Endodermal cell (in vitro differentiated cells): ENCODE measurements around the gene PIAS1. TPM values are rescaled to one million over a fixed set of nuclear protein-coding genes. Genes with fewer than 3 reads are reported as not detected.

Experiments used
- DNase-seq: peaks from one replicate; pipeline ENCODE4 v3.0.0-alpha.2; 2017
- H3K27ac ChIP-seq: 2 replicates; pipeline ENCODE4 v1.5.1; 2013; ENCODE audit warnings: mild to moderate bottlenecking, low read depth, low read length, moderate library complexity
- H3K27me3 ChIP-seq: 2 replicates; pipeline ENCODE4 v1.6.1; 2013; ENCODE audit warnings: mild to moderate bottlenecking, low read length, moderate library complexity; ENCODE audit not compliant: insufficient read depth, control insufficient read depth, poor library complexity, severe bottlenecking
- H3K36me3 ChIP-seq: 2 replicates; pipeline ENCODE4 v1.7.0; 2013; ENCODE audit warnings: mild to moderate bottlenecking, low read length, moderate library complexity; ENCODE audit not compliant: control insufficient read depth, insufficient read depth
- H3K4me1 ChIP-seq: one replicate; pipeline ENCODE4 v1.7.0; 2013; ENCODE audit warnings: low read length; ENCODE audit not compliant: control insufficient read depth, insufficient read depth
- H3K4me3 ChIP-seq: 2 replicates; pipeline ENCODE4 v1.5.1; 2013; ENCODE audit warnings: mild to moderate bottlenecking, low read length, moderate library complexity
- H3K9ac ChIP-seq: 2 replicates; pipeline ENCODE4 v1.6.1; 2013; ENCODE audit warnings: mild to moderate bottlenecking, low read length, moderate library complexity; ENCODE audit not compliant: poor library complexity, severe bottlenecking; ENCODE audit errors: extremely low read depth
- H3K9me3 ChIP-seq: 2 replicates; pipeline ENCODE4 v1.6.1; 2013; ENCODE audit warnings: mild to moderate bottlenecking, low read length, moderate library complexity; ENCODE audit not compliant: control insufficient read depth
- H3K27ac Mint-ChIP-seq: 2 replicates; pipeline ENCODE4 v1.8.0; 2020; ENCODE audit warnings: mixed read lengths
- H3K27me3 Mint-ChIP-seq: 2 replicates; pipeline ENCODE4 v1.8.0; 2021; ENCODE audit warnings: mild to moderate bottlenecking, mixed read lengths; ENCODE audit not compliant: insufficient read depth
- H3K36me3 Mint-ChIP-seq: 2 replicates; pipeline ENCODE4 v1.8.0; 2020; ENCODE audit warnings: low read depth, mixed read lengths
- H3K4me1 Mint-ChIP-seq: 2 replicates; pipeline ENCODE4 v1.8.0; 2020; ENCODE audit warnings: mixed read lengths
- H3K4me3 Mint-ChIP-seq: 2 replicates; pipeline ENCODE4 v1.8.0; 2020; ENCODE audit warnings: mild to moderate bottlenecking, moderate library complexity, mixed read lengths
- H3K9me3 Mint-ChIP-seq: 2 replicates; pipeline ENCODE4 v1.8.0; 2020; ENCODE audit warnings: mild to moderate bottlenecking, mixed read lengths
- CTCF ChIP-seq: fragments of 200-600 bp; sonication (generic); conservative IDR thresholded peaks from 2 replicates; pipeline ENCODE4 v1.5.0; 2021; ENCODE audit warnings: antibody characterized with exemption, mild to moderate bottlenecking
- WGBS, 2 experiments: methylation state at CpG; one replicate each; pipeline versions ENCODE4 v1.1.5 to v1.1.7; 2013; ENCODE audit warnings: missing lambda C conversion rate in 2 of 2, mixed read lengths in 1 of 2; ENCODE audit not compliant: insufficient coverage in 1 of 2, insufficient read length in 1 of 2; 5-methylcytosine and 5-hydroxymethylcytosine counted together
- total RNA-seq, 2 donors: library from RNA; stranded (reverse); fragmentation: NEBNext Ultra II Directional in 1 of 2; extraction: Animal tissue kit (Norgen Biotek cat#: 25700) in 1 of 2; gene quantifications; 2 replicates in 1 of 2; 3 replicates in 1 of 2; pipeline ENCODE4 v1.2.1, GENCODE V29; 2021

PIAS1 gene
- total RNA-seq, 2 donors from 2014 or later: 38.0 to 40.1 TPM

- no peak overlapping the region for H3K4me3 ChIP-seq
- Mint-ChIP-seq H3K4me1 (peaks cover 54% of the 10 kb centered on the region), H3K27me3 (no peaks in the 10 kb centered on the region), H3K36me3 (peaks cover 2% of the 10 kb centered on the region), H3K9me3 (no peaks in the 10 kb centered on the region), H3K4me3 (no peak overlapping the region), H3K27ac (no peak overlapping the region)
- H3K27ac ChIP-seq: no peak overlapping the region
- H3K9ac ChIP-seq: no peak overlapping the region
- H3K9me3 ChIP-seq: no peaks in the 10 kb centered on the region
- 96 to 100% methylated on average over 1 of the region's 1 CpG for WGBS, 2 experiments
- peaks cover 10% of the 10 kb centered on the region for H3K4me1 ChIP-seq
- DNase-seq: no peak
- no peaks in the 10 kb centered on the region for H3K27me3 ChIP-seq
- no peak for TF ChIP-seq CTCF
- H3K36me3 ChIP-seq: no peaks in the 10 kb centered on the region
Observed at GRCh38 chr15:68080334-68080733, 26.2 kb downstream of the PIAS1 start.

GRCh38 chr15:68080783-68081182 is 26.7 kb downstream of the PIAS1 start:
- 83 to 100% methylated on average over 1 to 3 of the region's 3 CpGs for WGBS, 2 experiments
- H3K9me3 Mint-ChIP-seq: no peaks in the 10 kb centered on the region
- DNase-seq: no peak
- no peak overlapping the region for H3K9ac ChIP-seq
- no peaks in the 10 kb centered on the region for H3K36me3 ChIP-seq
- peaks cover 57% of the 10 kb centered on the region for H3K4me1 Mint-ChIP-seq
- H3K4me1 ChIP-seq: peaks cover 10% of the 10 kb centered on the region
- no peak overlapping the region for H3K27ac ChIP-seq
- no peaks in the 10 kb centered on the region for H3K27me3 ChIP-seq
- no peak overlapping the region for H3K4me3 ChIP-seq
- no peak overlapping the region for H3K27ac Mint-ChIP-seq
- H3K36me3 Mint-ChIP-seq: peaks cover 2% of the 10 kb centered on the region
- H3K9me3 ChIP-seq: no peaks in the 10 kb centered on the region
- no peak overlapping the region for H3K4me3 Mint-ChIP-seq
- H3K27me3 Mint-ChIP-seq: no peaks in the 10 kb centered on the region
- no peak for TF ChIP-seq CTCF

GRCh38 chr15:68081869-68082505 is 27.9 kb downstream of the PIAS1 start:
- peaks cover 10% of the 10 kb centered on the region for H3K4me1 ChIP-seq
- H3K9me3 ChIP-seq: no peaks in the 10 kb centered on the region
- no peak for TF ChIP-seq CTCF
- Mint-ChIP-seq H3K27me3 (no peaks in the 10 kb centered on the region), H3K27ac (no peak overlapping the region), H3K4me1 (peaks cover 51% of the 10 kb centered on the region), H3K9me3 (no peaks in the 10 kb centered on the region), H3K4me3 (no peak overlapping the region), H3K36me3 (peaks cover 5% of the 10 kb centered on the region)
- no peak overlapping the region for H3K4me3 ChIP-seq
- DNase-seq: no peak
- H3K27me3 ChIP-seq: no peaks in the 10 kb centered on the region
- H3K36me3 ChIP-seq: peaks cover 6% of the 10 kb centered on the region
- no peak overlapping the region for H3K27ac ChIP-seq
- no peak overlapping the region for H3K9ac ChIP-seq
- WGBS, 2 experiments: 83 to 89% methylated on average over 2 to 4 of the region's 4 CpGs
